Right renal cortex interstitium (tissue), 3 donors: Measurements from ENCODE around the gene SYT15B. TPM values are rescaled to one million over a fixed set of nuclear protein-coding genes. Genes with fewer than 3 reads are reported as not detected.
"Not testable (repeated sequence)": the region's sequence is repeated elsewhere in the genome, so short reads cannot be mapped to it uniquely, and the experiment has no call there.

Source experiments
- DNase-seq, 3 donors: peaks; one replicate each; pipeline ENCODE4 v3.0.0-alpha.2; 2013; ENCODE audit warnings: low read depth in 3 of 3, low spot score in 2 of 3
- polyA plus RNA-seq, 3 donors: library from polyadenylated mRNA; unstranded; fragments of 120-200 nt; gene quantifications; one replicate each; pipeline ENCODE4 v1.2.1, GENCODE V29; 2013; ENCODE audit not compliant: insufficient read length in 3 of 3

Gene SYT15B
- polyA plus RNA-seq, 3 donors, result 1.5 to 2.1 (median 1.7) TPM

GRCh38 chr10:47730911-47731310 is 32.5 kb downstream of the SYT15B start:
- DNase-seq, result not testable (repeated sequence)

DNA sequence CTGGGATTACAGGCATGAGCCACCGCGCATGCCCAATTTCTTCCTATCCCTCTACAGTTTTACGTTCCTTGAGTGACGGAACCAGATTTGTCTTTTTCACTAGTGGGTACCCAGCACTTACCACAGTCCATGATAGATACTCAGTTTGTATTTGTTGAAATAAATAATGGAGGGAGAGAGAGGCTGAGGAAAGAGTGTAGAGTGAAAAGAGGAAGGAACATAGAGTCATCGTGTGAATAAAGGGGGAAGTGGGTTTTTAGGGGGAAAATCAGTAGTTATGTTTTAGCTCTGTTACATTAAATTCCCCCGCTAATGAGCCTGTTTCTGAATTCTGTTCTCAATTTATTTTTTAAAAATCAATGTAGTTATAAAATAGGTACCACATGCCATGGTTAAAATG is 37.7 kb downstream of the SYT15B start:
- DNase-seq, result not testable (repeated sequence)

DNA sequence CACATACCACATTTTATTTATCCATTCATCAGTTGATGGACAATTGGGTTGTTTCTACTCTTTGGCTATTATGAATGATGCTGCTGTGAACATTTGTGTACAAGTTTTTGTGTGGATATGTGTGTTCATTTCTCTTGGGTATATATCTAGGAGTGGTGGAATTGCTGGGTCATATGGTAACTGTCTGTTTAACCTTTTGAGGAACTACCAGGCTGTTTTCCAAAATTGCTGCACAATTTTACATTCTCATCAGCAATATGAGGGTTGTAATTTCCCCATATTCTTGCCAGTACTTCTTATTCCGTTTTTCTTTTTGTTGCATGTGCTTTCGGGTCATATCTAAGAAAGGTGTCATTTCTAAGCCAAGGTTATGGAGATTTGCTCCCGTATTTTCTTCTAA is 38.3 kb downstream of the SYT15B start:
- not testable (repeated sequence) for DNase-seq

GRCh38 chr10:47724119-47724518 is 39.3 kb downstream of the SYT15B start:
- DNase-seq, result not testable (repeated sequence)

- not testable (repeated sequence) for DNase-seq
These were observed 40.0 kb downstream of the SYT15B start for GRCh38 chr10:47723362-47723761.

- not testable (repeated sequence) for DNase-seq
These were observed 46.2 kb downstream of the SYT15B start for GRCh38 chr10:47717011-47717769.

Other genes starting within 250 kb of the SYT15B start
- gene AGAP9, start 240.0 kb downstream of the SYT15B start, polyA plus RNA-seq, result 10 to 100 TPM in 1 of 3 donors, 1 to 10 TPM in 2; 3.8 to 14.9 (median 9.7) TPM
- gene NPY4R2, start 155.1 kb upstream of the SYT15B start, polyA plus RNA-seq, result not detected
- not detected for gene FAM25C, start 236.2 kb upstream of the SYT15B start, polyA plus RNA-seq